H54 (cell line): Measurements from ENCODE around the gene E2F1.

Experiments
- DNase-seq: peaks from one replicate; pipeline ENCODE4 v3.0.0; 2011; ENCODE audit warnings: low spot score, mixed read lengths; ENCODE audit not compliant: insufficient read length
- FAIRE-seq: peaks from 3 replicates; lab custom pipeline; 2011; peaks lifted over from hg19 to GRCh38; lab: Jason Lieb, UNC
- POLR2A ChIP-seq: IDR thresholded peaks from 2 replicates; pipeline ENCODE4 v1.6.1; 2011; ENCODE audit warnings: low read depth, mild to moderate bottlenecking, low read length

Gene E2F1

GRCh38 chr20:33627577-33628216 is 58.5 kb downstream of the E2F1 start:
- no peak for TF ChIP-seq POLR2A
- DNase-seq (no peak), FAIRE-seq (no peak)

DNA sequence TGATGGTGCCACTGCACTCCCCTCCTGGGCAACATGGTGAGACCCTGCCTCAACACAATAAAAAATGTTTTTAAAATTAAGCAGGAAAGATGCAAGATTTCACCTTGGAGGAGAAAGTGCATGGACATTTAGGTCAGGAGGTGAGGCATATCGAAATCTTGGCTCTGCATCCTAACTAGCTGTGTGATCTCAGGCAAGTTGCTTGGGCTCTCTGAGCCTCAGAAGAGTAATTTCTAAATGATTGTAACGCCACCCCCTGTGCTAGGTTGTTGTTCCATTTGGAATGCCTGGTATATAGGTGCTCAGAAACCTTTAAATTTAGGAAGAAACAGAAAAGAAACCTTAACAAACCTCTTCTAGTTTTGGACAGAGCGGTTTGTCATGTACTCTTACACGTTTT is 60.0 kb downstream of the E2F1 start:
- no peak for FAIRE-seq
- no peak for DNase-seq
- no peak for TF ChIP-seq POLR2A
